Endothelial cell (in vitro differentiated cells): ENCODE data around the gene TP53I13. TPM values are rescaled to one million over a fixed set of nuclear protein-coding genes. Genes with fewer than 3 reads are reported as not detected.

ENCODE experiments used
- DNase-seq: peaks from one replicate; pipeline ENCODE4 v3.0.0; 2021; ENCODE audit warnings: low spot score
- H3K27ac Mint-ChIP-seq: one replicate; pipeline ENCODE4 v1.8.0; 2021; ENCODE audit warnings: mixed read lengths, inconsistent platforms; ENCODE audit not compliant: unreplicated experiment
- H3K27me3 Mint-ChIP-seq: one replicate; pipeline ENCODE4 v1.8.0; 2021; ENCODE audit warnings: mild to moderate bottlenecking, moderate library complexity, mixed read lengths, inconsistent platforms; ENCODE audit not compliant: unreplicated experiment
- H3K36me3 Mint-ChIP-seq: one replicate; pipeline ENCODE4 v1.8.0; 2021; ENCODE audit warnings: mild to moderate bottlenecking, low read depth, mixed read lengths, inconsistent platforms; ENCODE audit not compliant: unreplicated experiment
- H3K4me1 Mint-ChIP-seq: one replicate; pipeline ENCODE4 v1.8.0; 2021; ENCODE audit warnings: mild to moderate bottlenecking, mixed read lengths, inconsistent platforms; ENCODE audit not compliant: unreplicated experiment
- H3K4me3 Mint-ChIP-seq: one replicate; pipeline ENCODE4 v1.8.0; 2021; ENCODE audit warnings: mild to moderate bottlenecking, mixed read lengths, inconsistent platforms; ENCODE audit not compliant: unreplicated experiment
- H3K9me3 Mint-ChIP-seq: one replicate; pipeline ENCODE4 v1.8.0; 2021; ENCODE audit warnings: mixed read lengths, inconsistent platforms; ENCODE audit not compliant: unreplicated experiment
- CTCF ChIP-seq: fragments of 200-600 bp; sonication (generic); IDR thresholded peaks from one replicate; pipeline ENCODE4 v1.5.0; 2021; ENCODE audit warnings: antibody characterized with exemption; ENCODE audit not compliant: unreplicated experiment
- total RNA-seq: library from RNA; stranded (reverse); fragmentation: NEBNext Ultra II Directional; extraction: Animal tissue kit (Norgen Biotek cat#: 25700); gene quantifications from one replicate; pipeline ENCODE4 v1.2.1, GENCODE V29; 2021; ENCODE audit not compliant: unreplicated experiment

TP53I13 gene
- total RNA-seq, 1 donor from 2014 or later = 15.7 TPM

GRCh38 chr17:29596811-29597210, 28.3 kb downstream of the TP53I13 start:
- Mint-ChIP-seq H3K36me3 (peaks cover 4% of the 10 kb centered on the region), H3K27ac (no peak overlapping the region), H3K4me3 (no peak overlapping the region), H3K4me1 (peaks cover 9% of the 10 kb centered on the region), H3K27me3 (peaks cover 19% of the 10 kb centered on the region), H3K9me3 (no peaks in the 10 kb centered on the region)
- no peak for DNase-seq
- TF ChIP-seq CTCF = no peak

DNA sequence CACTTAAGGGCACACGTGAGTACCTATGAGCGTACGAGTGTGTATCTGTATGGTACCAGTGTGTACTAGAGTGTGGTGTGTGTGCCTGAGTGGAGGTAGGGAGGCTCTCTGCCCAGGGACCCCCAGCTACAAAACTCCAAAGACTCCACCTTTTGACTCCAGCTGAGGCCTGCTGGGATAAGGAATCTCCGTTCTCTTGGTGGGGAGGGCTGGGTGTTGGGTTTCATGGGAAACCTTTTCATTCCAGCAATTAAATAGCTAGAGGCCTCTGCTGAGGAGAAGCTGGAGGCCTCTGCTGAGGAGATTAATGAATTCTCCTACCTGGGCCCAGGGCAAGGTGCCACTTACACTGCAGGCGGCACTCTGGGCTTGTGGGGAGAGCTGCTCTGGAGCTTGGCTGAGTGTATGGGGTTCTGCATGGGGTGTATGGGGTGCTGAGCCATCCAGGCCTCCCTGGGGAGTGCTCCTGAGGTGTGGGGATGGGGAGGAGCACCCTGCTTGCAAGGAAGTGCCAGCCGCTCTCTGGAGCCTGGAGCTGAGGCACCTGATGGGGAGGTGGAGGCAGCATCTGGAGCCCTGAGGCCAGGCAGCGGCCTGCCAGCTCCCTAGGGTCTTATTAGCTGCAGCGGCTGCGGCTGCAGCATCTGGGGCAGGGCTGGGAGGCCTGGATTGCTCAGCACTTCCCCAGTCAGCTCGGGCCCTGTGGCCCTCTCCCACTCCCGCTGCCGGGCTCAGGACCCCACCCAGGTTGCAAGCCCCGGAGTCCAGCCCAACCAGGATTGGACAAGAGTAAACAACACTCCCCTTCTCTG, 29.1 kb downstream of the TP53I13 start:
- Mint-ChIP-seq H3K27me3 (peaks cover 12% of the 10 kb centered on the region), H3K36me3 (peaks cover 4% of the 10 kb centered on the region), H3K4me3 (no peak overlapping the region), H3K4me1 (peaks cover 4% of the 10 kb centered on the region), H3K9me3 (no peaks in the 10 kb centered on the region), H3K27ac (no peak overlapping the region)
- no peak for TF ChIP-seq CTCF
- no peak for DNase-seq

DNA sequence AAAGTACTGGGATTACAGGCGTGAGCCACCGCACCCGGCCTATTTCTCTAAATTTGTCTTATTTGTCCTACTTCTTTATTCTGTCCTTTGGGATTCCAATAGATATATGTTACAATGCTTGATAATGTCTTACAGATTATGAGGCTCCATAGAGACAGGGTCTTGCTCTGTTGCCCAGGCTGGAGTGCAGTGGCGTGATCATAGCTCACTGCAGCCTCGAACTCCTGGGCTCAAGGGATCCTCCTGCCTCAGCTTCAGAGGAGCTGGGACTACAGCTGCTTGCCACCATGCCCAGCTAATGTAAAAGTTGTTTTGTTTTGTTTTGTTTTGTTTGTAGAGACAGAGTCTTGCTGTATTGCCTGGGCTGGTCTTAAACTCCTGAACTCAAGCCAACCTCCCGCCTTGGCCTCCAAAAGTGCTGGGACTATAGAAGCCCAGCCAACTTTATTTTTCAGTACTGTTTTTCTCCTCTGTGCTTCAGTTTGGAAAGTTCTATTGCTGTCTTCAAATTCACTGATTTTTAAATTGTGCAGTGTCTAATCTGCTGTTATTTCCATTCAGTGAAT, 34.7 kb downstream of the TP53I13 start:
- Mint-ChIP-seq H3K27me3 (peaks cover 5% of the 10 kb centered on the region), H3K9me3 (no peaks in the 10 kb centered on the region), H3K36me3 (peaks cover 4% of the 10 kb centered on the region), H3K27ac (no peak overlapping the region), H3K4me1 (peaks cover 4% of the 10 kb centered on the region), H3K4me3 (no peak overlapping the region)
- no peak for TF ChIP-seq CTCF
- no peak for DNase-seq

GRCh38 chr17:29607557-29608195, 39.2 kb downstream of the TP53I13 start:
- Mint-ChIP-seq H3K27ac (no peak overlapping the region), H3K27me3 (peaks cover 10% of the 10 kb centered on the region), H3K4me3 (no peak overlapping the region), H3K4me1 (no peaks in the 10 kb centered on the region), H3K9me3 (no peaks in the 10 kb centered on the region), H3K36me3 (peaks cover 6% of the 10 kb centered on the region)
- DNase-seq = no peak
- no peak for TF ChIP-seq CTCF

- peaks cover 6% of the 10 kb centered on the region for H3K36me3 Mint-ChIP-seq
- no peak overlapping the region for H3K4me3 Mint-ChIP-seq
- peaks cover 3% of the 10 kb centered on the region for H3K4me1 Mint-ChIP-seq
- no peak for TF ChIP-seq CTCF
- H3K27me3 Mint-ChIP-seq = peaks cover 12% of the 10 kb centered on the region
- DNase-seq = no peak
- H3K27ac Mint-ChIP-seq = no peak overlapping the region
- H3K9me3 Mint-ChIP-seq = no peaks in the 10 kb centered on the region
Observed at GRCh38 chr17:29608986-29609385, 40.5 kb downstream of the TP53I13 start.
